ENCODE measurements around the gene SSH3.
"Not testable (repeated sequence)": the region's sequence is repeated elsewhere in the genome, so short reads cannot be mapped to it uniquely, and the experiment has no call there.

SSH3 gene

GRCh38 chr11:67311556-67312082, 8.3 kb downstream of the SSH3 start:
- peaks cover 14% of the 10 kb centered on the region for H3K36me3 ChIP-seq (replicated peaks)
- no peaks in the 10 kb centered on the region for H3K27me3 ChIP-seq (ENCODE audit: low read depth)
- H3K4me3 ChIP-seq, result no peak overlapping the region
- in situ Hi-C loops (cut with MboI; ENCODE audit: low sequenced_read_pairs), result loop anchor here (10.0 kb wide), 1 partner anchor 227 kb away; no protein-coding TSS in a partner anchor
- no peak for DNase-seq (ENCODE audit: low spot score in 2 of 2)
- no peaks in the 10 kb centered on the region for H3K9me3 ChIP-seq
- peaks cover 3% of the 10 kb centered on the region; the same call in 1 of the 2 replicates for H3K4me1 ChIP-seq

DNA sequence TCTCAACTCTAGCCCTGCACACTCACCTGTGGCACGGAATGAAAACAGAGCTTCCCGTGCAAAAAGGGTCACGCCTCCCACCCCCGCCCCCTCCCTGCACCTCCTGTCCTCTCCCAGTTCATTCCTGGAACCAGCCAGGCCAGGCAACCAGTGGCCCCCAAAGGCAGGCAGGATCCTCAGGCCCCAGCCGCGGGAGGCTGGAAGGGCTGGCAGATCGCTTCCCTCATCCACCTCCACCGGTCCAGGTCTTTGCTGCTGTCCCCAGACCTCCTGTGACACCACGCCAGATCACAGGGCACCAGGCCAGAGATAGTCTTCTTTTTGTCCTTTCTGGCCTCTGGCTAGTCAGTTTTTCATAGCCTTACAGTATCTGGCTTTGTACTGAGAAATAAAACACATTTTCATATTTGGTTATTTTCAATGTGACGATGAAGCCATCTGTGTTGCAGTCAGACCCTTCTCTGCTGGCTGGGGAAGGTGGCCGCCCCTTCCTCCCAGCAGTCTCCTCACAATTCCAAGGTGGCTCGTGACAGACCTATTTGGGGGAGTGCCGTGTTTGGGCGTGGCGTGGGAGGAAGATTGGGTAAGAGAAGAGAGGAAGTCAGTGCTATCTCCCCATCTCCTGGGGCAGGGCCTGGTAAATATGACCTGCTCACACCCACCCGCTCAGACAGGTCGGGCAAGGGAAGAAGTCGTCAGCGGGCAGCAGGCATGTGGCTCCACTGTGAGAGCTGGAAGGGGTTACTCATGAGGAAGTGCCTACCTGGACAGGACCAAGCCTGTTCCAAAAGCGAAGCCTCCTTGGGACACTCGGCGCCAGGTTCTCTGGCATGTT, 9.1 kb downstream of the SSH3 start:
- Histone ChIP-seq H3K27me3 (ENCODE audit: low read depth) (no peaks in the 10 kb centered on the region), H3K9me3 (no peaks in the 10 kb centered on the region), H3K4me1 (peaks cover 3% of the 10 kb centered on the region; the same call in 1 of the 2 replicates), H3K4me3 (no peak overlapping the region), H3K36me3 (replicated peaks) (peaks cover 12% of the 10 kb centered on the region)
- DNase-seq (ENCODE audit: low spot score in 2 of 2), result no peak
- in situ Hi-C loops (cut with MboI; ENCODE audit: low sequenced_read_pairs), result loop anchor here (10.0 kb wide), 1 partner anchor 228 kb away; no protein-coding TSS in a partner anchor

- H3K4me3 ChIP-seq, result no peak overlapping the region
- in situ Hi-C loops (cut with MboI; ENCODE audit: low sequenced_read_pairs), result loop anchor here (10.0 kb wide), 1 partner anchor 229 kb away; no protein-coding TSS in a partner anchor
Observed at GRCh38 chr11:67313125-67313890, 10.0 kb downstream of the SSH3 start.

DNA sequence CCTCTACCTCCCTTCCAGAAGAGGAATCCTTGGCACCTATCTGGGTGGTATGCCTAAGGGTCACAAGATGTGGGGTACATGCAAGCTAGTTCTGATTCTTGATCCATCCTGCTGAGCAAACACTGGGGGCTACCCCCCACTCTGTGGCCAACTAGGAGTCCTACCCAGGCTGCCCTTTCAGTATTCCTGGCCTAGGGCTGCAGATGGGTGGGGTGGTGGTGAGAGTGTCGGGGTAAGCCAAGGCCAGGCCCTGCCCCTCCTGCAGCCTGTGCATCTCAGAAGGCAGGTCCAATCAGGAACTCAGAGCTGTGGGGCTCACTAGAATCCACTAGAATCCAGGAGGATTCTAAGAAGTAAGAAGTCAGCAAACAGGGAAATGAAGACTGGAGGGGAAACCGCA, 10.9 kb downstream of the SSH3 start:
- H3K36me3 ChIP-seq (replicated peaks), result peaks cover 5% of the 10 kb centered on the region; the same call in 1 of the 2 replicates
- H3K4me3 ChIP-seq, result no peak overlapping the region
- H3K27me3 ChIP-seq (ENCODE audit: low read depth), result no peaks in the 10 kb centered on the region
- in situ Hi-C loops (cut with MboI; ENCODE audit: low sequenced_read_pairs), result loop anchor here (10.0 kb wide), 1 partner anchor 229 kb away; no protein-coding TSS in a partner anchor
- DNase-seq (ENCODE audit: low spot score in 2 of 2), result no peak
- peaks cover 3% of the 10 kb centered on the region; the same call in 1 of the 2 replicates for H3K4me1 ChIP-seq
- no peaks in the 10 kb centered on the region for H3K9me3 ChIP-seq

More at GRCh38 chr11:67313125-67313890, 10.0 kb downstream of the SSH3 start:
- H3K36me3 ChIP-seq (replicated peaks), result peaks cover 8% of the 10 kb centered on the region
- H3K27me3 ChIP-seq (ENCODE audit: low read depth), result no peaks in the 10 kb centered on the region
- DNase-seq (ENCODE audit: low spot score in 2 of 2), result no peak
- H3K9me3 ChIP-seq, result no peaks in the 10 kb centered on the region
- H3K4me1 ChIP-seq, result peaks cover 3% of the 10 kb centered on the region; the same call in 1 of the 2 replicates

GRCh38 chr11:67315325-67315909, 12.1 kb downstream of the SSH3 start:
- H3K9me3 ChIP-seq, result no peaks in the 10 kb centered on the region
- peaks cover 3% of the 10 kb centered on the region; the same call in 1 of the 2 replicates for H3K4me1 ChIP-seq
- in situ Hi-C loops (cut with MboI; ENCODE audit: low sequenced_read_pairs), result loop anchor here (5.0 to 10.0 kb wide), 2 partner anchors 53 to 231 kb away; no protein-coding TSS in a partner anchor
- no peaks in the 10 kb centered on the region for H3K27me3 ChIP-seq (ENCODE audit: low read depth)
- no peak overlapping the region for H3K4me3 ChIP-seq
- H3K36me3 ChIP-seq (replicated peaks), result no peaks in the 10 kb centered on the region
- DNase-seq (ENCODE audit: low spot score in 2 of 2), result no peak

DNA sequence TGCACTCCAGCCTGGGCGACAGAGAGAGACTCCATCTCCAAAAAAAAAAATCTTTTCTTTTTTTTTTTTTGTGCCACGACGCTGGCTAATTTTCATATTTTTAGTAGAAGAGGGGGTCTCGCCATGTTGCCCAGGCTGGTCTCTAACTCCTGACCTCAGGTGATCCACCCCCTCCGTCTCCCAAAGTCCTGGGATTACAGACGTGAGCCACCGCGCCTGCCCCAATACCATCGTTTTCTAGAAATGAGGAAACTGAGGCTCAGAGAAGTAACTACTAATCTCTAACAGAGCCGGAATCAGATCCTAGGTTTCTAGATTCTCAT, 13.5 kb downstream of the SSH3 start:
- H3K27me3 ChIP-seq (ENCODE audit: low read depth), result no peaks in the 10 kb centered on the region
- H3K4me3 ChIP-seq, result peak overlapping the region; percentile 59
- no peaks in the 10 kb centered on the region for H3K9me3 ChIP-seq
- DNase-seq (ENCODE audit: low spot score in 2 of 2), result no peak
- H3K36me3 ChIP-seq (replicated peaks), result no peaks in the 10 kb centered on the region
- in situ Hi-C loops (cut with MboI; ENCODE audit: low sequenced_read_pairs), result loop anchor here (5.0 to 10.0 kb wide), 2 partner anchors 55 to 232 kb away; no protein-coding TSS in a partner anchor
- H3K4me1 ChIP-seq, result peaks cover 3% of the 10 kb centered on the region; the same call in 1 of the 2 replicates

- in situ Hi-C loops (cut with MboI; ENCODE audit: low sequenced_read_pairs), result loop anchor here (5.0 to 10.0 kb wide), 2 partner anchors 55 to 233 kb away; no protein-coding TSS in a partner anchor
- DNase-seq (ENCODE audit: low spot score in 2 of 2), result peak; percentile 97 to 98
- H3K9me3 ChIP-seq, result no peaks in the 10 kb centered on the region
Observed at GRCh38 chr11:67317205-67317887, 14.0 kb downstream of the SSH3 start.

GRCh38 chr11:67317888-67318555, 14.7 kb downstream of the SSH3 start:
- DNase-seq (ENCODE audit: low spot score in 2 of 2), result no peak
- H3K36me3 ChIP-seq (replicated peaks), result no peaks in the 10 kb centered on the region
- peaks cover 3% of the 10 kb centered on the region; the same call in 1 of the 2 replicates for H3K4me1 ChIP-seq
- no peaks in the 10 kb centered on the region for H3K9me3 ChIP-seq
- H3K4me3 ChIP-seq, result peak overlapping the region; percentile 59
- no peaks in the 10 kb centered on the region for H3K27me3 ChIP-seq (ENCODE audit: low read depth)
- in situ Hi-C loops (cut with MboI; ENCODE audit: low sequenced_read_pairs), result loop anchor here (5.0 to 10.0 kb wide), 2 partner anchors 56 to 233 kb away; no protein-coding TSS in a partner anchor

More at GRCh38 chr11:67317205-67317887, 14.0 kb downstream of the SSH3 start:
- no peaks in the 10 kb centered on the region for H3K27me3 ChIP-seq (ENCODE audit: low read depth)
- H3K4me1 ChIP-seq, result peaks cover 3% of the 10 kb centered on the region; the same call in 1 of the 2 replicates
- H3K36me3 ChIP-seq (replicated peaks), result no peaks in the 10 kb centered on the region
- H3K4me3 ChIP-seq, result peak overlapping the region; percentile 59

GRCh38 chr11:67318876-67319275, 15.5 kb downstream of the SSH3 start:
- not testable (repeated sequence) for DNase-seq (ENCODE audit: low spot score in 2 of 2); H3K9me3 ChIP-seq; H3K27me3 ChIP-seq (ENCODE audit: low read depth); H3K36me3 ChIP-seq (replicated peaks); H3K4me3 ChIP-seq; H3K4me1 ChIP-seq
- in situ Hi-C loops (cut with MboI; ENCODE audit: low sequenced_read_pairs), result loop anchor here (5.0 to 10.0 kb wide), 2 partner anchors 57 to 234 kb away; no protein-coding TSS in a partner anchor

GRCh38 chr11:67320011-67320410, 16.7 kb downstream of the SSH3 start:
- DNase-seq (ENCODE audit: low spot score in 2 of 2), result no peak
- in situ Hi-C loops (cut with MboI; ENCODE audit: low sequenced_read_pairs), result no loop called here

GRCh38 chr11:67320691-67321090, 17.4 kb downstream of the SSH3 start:
- Histone ChIP-seq H3K4me1 (peaks cover 3% of the 10 kb centered on the region; the same call in 1 of the 2 replicates), H3K9me3 (no peaks in the 10 kb centered on the region), H3K4me3 (no peak overlapping the region), H3K36me3 (replicated peaks) (no peaks in the 10 kb centered on the region), H3K27me3 (ENCODE audit: low read depth) (no peaks in the 10 kb centered on the region)
- DNase-seq (ENCODE audit: low spot score in 2 of 2), result no peak
- in situ Hi-C loops (cut with MboI; ENCODE audit: low sequenced_read_pairs), result no loop called here

More at GRCh38 chr11:67320011-67320410, 16.7 kb downstream of the SSH3 start:
- Histone ChIP-seq H3K4me1 (peaks cover 3% of the 10 kb centered on the region; the same call in 1 of the 2 replicates), H3K4me3 (no peak overlapping the region), H3K27me3 (ENCODE audit: low read depth) (no peaks in the 10 kb centered on the region), H3K9me3 (no peaks in the 10 kb centered on the region), H3K36me3 (replicated peaks) (no peaks in the 10 kb centered on the region)

GRCh38 chr11:67321313-67321871, 18.1 kb downstream of the SSH3 start:
- Histone ChIP-seq H3K27me3 (ENCODE audit: low read depth) (no peaks in the 10 kb centered on the region), H3K4me3 (no peak overlapping the region), H3K9me3 (no peaks in the 10 kb centered on the region), H3K4me1 (peaks cover 1% of the 10 kb centered on the region; the same call in 1 of the 2 replicates), H3K36me3 (replicated peaks) (no peaks in the 10 kb centered on the region)
- DNase-seq (ENCODE audit: low spot score in 2 of 2), result no peak
- in situ Hi-C loops (cut with MboI; ENCODE audit: low sequenced_read_pairs), result no loop called here
